A673 (cell line): ENCODE results near the gene PHTF1. TPM values are rescaled to one million over a fixed set of nuclear protein-coding genes. Genes with fewer than 3 reads are reported as not detected.

Source experiments
- BruUV-seq: library from RNA; stranded (reverse); fragments of 400-500 nt; replicated peaks from 2 replicates; lab custom pipeline; 2021; lab: Mats Ljungman, UMichigan
- CTCF ChIA-PET: fragments of 300-600 bp; sonication (Branson Sonifier 250); formaldehyde crosslinking; loops from one replicate; lab custom pipeline; 2022; ENCODE audit warnings: antibody characterized with exemption; lab: Charles Lee
- POLR2A ChIA-PET: fragments of 300-600 bp; sonication (Branson Sonifier 250); formaldehyde crosslinking; loops from one replicate; lab custom pipeline; 2022; ENCODE audit warnings: antibody characterized with exemption; ENCODE audit not compliant: low non-redundant PET; lab: Charles Lee
- DNase-seq: peaks from one replicate; pipeline ENCODE4 v3.0.0-alpha.2; 2015; ENCODE audit warnings: low spot score
- H3K27ac ChIP-seq: fragments of 200-600 bp; sonication (generic); 2 replicates; pipeline ENCODE4 v1.5.1; 2016; ENCODE audit warnings: mixed run types, low read depth, mild to moderate bottlenecking, mixed read lengths, antibody characterized with exemption, low read length; ENCODE audit not compliant: poor library complexity, severe bottlenecking
- H3K27me3 ChIP-seq: fragments of 200-600 bp; sonication (generic); replicated peaks from 2 replicates; pipeline ENCODE4 v1.6.1; 2017; ENCODE audit warnings: mixed run types, low read depth, mild to moderate bottlenecking, mixed read lengths, antibody characterized with exemption, low read length; ENCODE audit not compliant: insufficient read depth, poor library complexity
- H3K36me3 ChIP-seq: fragments of 200-600 bp; sonication (generic); 2 replicates; pipeline ENCODE4 v1.6.1; 2016; ENCODE audit warnings: mixed run types, mild to moderate bottlenecking, mixed read lengths, antibody characterized with exemption, low read length; ENCODE audit not compliant: insufficient read depth, poor library complexity, severe bottlenecking
- H3K4me1 ChIP-seq: fragments of 200-600 bp; sonication (generic); 2 replicates; pipeline ENCODE4 v1.6.1; 2017; ENCODE audit warnings: mixed run types, mild to moderate bottlenecking, mixed read lengths, antibody characterized with exemption, low read length; ENCODE audit not compliant: insufficient read depth, poor library complexity, severe bottlenecking
- H3K4me3 ChIP-seq: fragments of 200-600 bp; sonication (generic); 2 replicates; pipeline ENCODE4 v1.5.1; 2016; ENCODE audit warnings: low read depth, mixed run types, mild to moderate bottlenecking, mixed read lengths, low read length; ENCODE audit not compliant: poor library complexity, severe bottlenecking
- H3K9me3 ChIP-seq: fragments of 200-600 bp; sonication (generic); 2 replicates; pipeline ENCODE4 v1.6.1; 2016; ENCODE audit warnings: mixed run types, low read depth, mild to moderate bottlenecking, mixed read lengths, antibody characterized with exemption, low read length; ENCODE audit not compliant: poor library complexity, severe bottlenecking
- CTCF ChIP-seq: fragments of 300-800, 200-600 bp; sonication (generic); conservative IDR thresholded peaks from 2 replicates; pipeline ENCODE4 v1.5.1; 2017; ENCODE audit warnings: low read depth, mild to moderate bottlenecking, antibody characterized with exemption, low read length, moderate library complexity, mixed read lengths
- EZH2 ChIP-seq: fragments of 200-600 bp; sonication (generic); IDR thresholded peaks from 2 replicates; pipeline ENCODE4 v1.6.1; 2017; ENCODE audit warnings: borderline replicate concordance, low read depth, mild to moderate bottlenecking, mixed read lengths, antibody characterized with exemption, low read length; ENCODE audit not compliant: poor library complexity, severe bottlenecking
- intact Hi-C: fragments of 100-400 bp; cut with micrococcal nuclease; formaldehyde crosslinking; loops from one replicate; pipeline ENCODE4 v1.10.0; 2022; ENCODE audit not compliant: unreplicated experiment
- total RNA-seq: library from RNA; stranded (reverse); gene quantifications from 2 replicates; pipeline ENCODE4 v1.2.3, GENCODE V29; 2021

The PHTF1 gene
- total RNA-seq, 1 experiment from 2014 or later: 57.2 TPM

- H3K36me3 ChIP-seq: no peaks in the 10 kb centered on the region
- no peak for DNase-seq
- no peaks in the 10 kb centered on the region for H3K9me3 ChIP-seq
- no peak overlapping the region for H3K27ac ChIP-seq
- no peaks in the 10 kb centered on the region for H3K27me3 ChIP-seq
- no peak overlapping the region for H3K4me3 ChIP-seq
- CTCF ChIA-PET: no interaction called here
- intact Hi-C loops: loop anchor here (10.0 kb wide), 1 partner anchor 455 kb away; no protein-coding TSS in a partner anchor
- TF ChIP-seq EZH2: no peak
- POLR2A ChIA-PET: no interaction called here
- no TSS peak for BruUV-seq
- H3K4me1 ChIP-seq: no peaks in the 10 kb centered on the region
These were observed 89.3 kb downstream of the PHTF1 start for GRCh38 chr1:113669988-113670387.

GRCh38 chr1:113666126-113666525, 93.2 kb downstream of the PHTF1 start:
- intact Hi-C loops: no loop called here
- no peak for DNase-seq
- Histone ChIP-seq H3K36me3 (no peaks in the 10 kb centered on the region), H3K27me3 (no peaks in the 10 kb centered on the region), H3K9me3 (no peaks in the 10 kb centered on the region), H3K27ac (no peak overlapping the region), H3K4me1 (no peaks in the 10 kb centered on the region), H3K4me3 (no peak overlapping the region)
- CTCF ChIA-PET: no interaction called here
- POLR2A ChIA-PET: no interaction called here
- BruUV-seq: no TSS peak
- TF ChIP-seq CTCF: no peak
- TF ChIP-seq EZH2: no peak

- Histone ChIP-seq H3K4me1 (no peaks in the 10 kb centered on the region), H3K27me3 (no peaks in the 10 kb centered on the region), H3K27ac (no peak overlapping the region), H3K36me3 (no peaks in the 10 kb centered on the region), H3K9me3 (no peaks in the 10 kb centered on the region), H3K4me3 (no peak overlapping the region)
- ChIA-PET POLR2A (no interaction called here), CTCF (no interaction called here)
- DNase-seq: no peak
- BruUV-seq: no TSS peak
- TF ChIP-seq CTCF (no peak), EZH2 (no peak)
- intact Hi-C loops: no loop called here
These were observed 94.2 kb downstream of the PHTF1 start for GRCh38 chr1:113665071-113665470.
